WTC11 (cell line): ENCODE results near the gene EVC.

Experiments
- CDX4 ChIP-seq: fragments of 250-450 bp; sonication (Bioruptor Pico); IDR thresholded peaks from 2 replicates; pipeline ENCODE4 v1.9.0; 2021; ENCODE audit warnings: moderate library complexity, mild to moderate bottlenecking, inconsistent platforms, borderline replicate concordance
- CREM ChIP-seq: sonication (generic); formaldehyde crosslinking; IDR thresholded peaks from 2 replicates; pipeline ENCODE4 v1.8.1; 2022; ENCODE audit warnings: mild to moderate bottlenecking, missing genetic modification reagents, moderate library complexity
- NFE2L1 ChIP-seq: sonication (generic); formaldehyde crosslinking; IDR thresholded peaks from 2 replicates; pipeline ENCODE4 v1.8.1; 2023; ENCODE audit warnings: missing genetic modification reagents
- NR2C2 ChIP-seq: sonication (generic); formaldehyde crosslinking; IDR thresholded peaks from 2 replicates; pipeline ENCODE4 v1.8.0; 2022; ENCODE audit warnings: mild to moderate bottlenecking, missing genetic modification reagents
- NR3C1 ChIP-seq: sonication (generic); formaldehyde crosslinking; conservative IDR thresholded peaks from 2 replicates; pipeline ENCODE4 v1.8.1; 2023; ENCODE audit warnings: low read depth, mild to moderate bottlenecking, missing genetic modification reagents
- PREB ChIP-seq: sonication (generic); formaldehyde crosslinking; IDR thresholded peaks from 2 replicates; pipeline ENCODE4 v1.8.1; 2022; ENCODE audit warnings: mild to moderate bottlenecking, missing genetic modification reagents, moderate library complexity, borderline replicate concordance
- ZNF138 ChIP-seq: sonication (generic); formaldehyde crosslinking; conservative IDR thresholded peaks from 2 replicates; pipeline ENCODE4 v1.8.1; 2022; ENCODE audit warnings: mild to moderate bottlenecking, moderate library complexity, missing genetic modification reagents
- ZNF232 ChIP-seq: sonication (generic); formaldehyde crosslinking; IDR thresholded peaks from 2 replicates; pipeline ENCODE4 v1.8.0; 2022; ENCODE audit warnings: mild to moderate bottlenecking, missing genetic modification reagents
- TF ChIP-seq, protein P1 (sequence below): sonication (generic); formaldehyde crosslinking; IDR thresholded peaks from 2 replicates; pipeline ENCODE4 v1.8.0; 2022; ENCODE audit warnings: mild to moderate bottlenecking, missing genetic modification reagents
- TF ChIP-seq, protein P2 (sequence below): fragments of 200-600 bp; IDR thresholded peaks from 2 replicates; pipeline ENCODE4 v1.8.0; 2022; ENCODE audit warnings: antibody characterized with exemption
- TF ChIP-seq, protein P3 (sequence below): sonication (generic); formaldehyde crosslinking; IDR thresholded peaks from 2 replicates; pipeline ENCODE4 v1.8.1; 2022; ENCODE audit warnings: mild to moderate bottlenecking, moderate library complexity, missing genetic modification reagents
- TF ChIP-seq, protein P4 (sequence below): sonication (generic); formaldehyde crosslinking; IDR thresholded peaks from 2 replicates; pipeline ENCODE4 v1.8.1; 2022; ENCODE audit warnings: low read depth, missing genetic modification reagents, borderline replicate concordance

- TF ChIP-seq, protein P1, sequence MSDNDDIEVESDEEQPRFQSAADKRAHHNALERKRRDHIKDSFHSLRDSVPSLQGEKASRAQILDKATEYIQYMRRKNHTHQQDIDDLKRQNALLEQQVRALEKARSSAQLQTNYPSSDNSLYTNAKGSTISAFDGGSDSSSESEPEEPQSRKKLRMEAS: no peak
- TF ChIP-seq, protein P2, sequence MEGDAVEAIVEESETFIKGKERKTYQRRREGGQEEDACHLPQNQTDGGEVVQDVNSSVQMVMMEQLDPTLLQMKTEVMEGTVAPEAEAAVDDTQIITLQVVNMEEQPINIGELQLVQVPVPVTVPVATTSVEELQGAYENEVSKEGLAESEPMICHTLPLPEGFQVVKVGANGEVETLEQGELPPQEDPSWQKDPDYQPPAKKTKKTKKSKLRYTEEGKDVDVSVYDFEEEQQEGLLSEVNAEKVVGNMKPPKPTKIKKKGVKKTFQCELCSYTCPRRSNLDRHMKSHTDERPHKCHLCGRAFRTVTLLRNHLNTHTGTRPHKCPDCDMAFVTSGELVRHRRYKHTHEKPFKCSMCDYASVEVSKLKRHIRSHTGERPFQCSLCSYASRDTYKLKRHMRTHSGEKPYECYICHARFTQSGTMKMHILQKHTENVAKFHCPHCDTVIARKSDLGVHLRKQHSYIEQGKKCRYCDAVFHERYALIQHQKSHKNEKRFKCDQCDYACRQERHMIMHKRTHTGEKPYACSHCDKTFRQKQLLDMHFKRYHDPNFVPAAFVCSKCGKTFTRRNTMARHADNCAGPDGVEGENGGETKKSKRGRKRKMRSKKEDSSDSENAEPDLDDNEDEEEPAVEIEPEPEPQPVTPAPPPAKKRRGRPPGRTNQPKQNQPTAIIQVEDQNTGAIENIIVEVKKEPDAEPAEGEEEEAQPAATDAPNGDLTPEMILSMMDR: no peak
- no peak for TF ChIP-seq CDX4 (CRISPR knock-in tag)
- TF ChIP-seq, protein P3, sequence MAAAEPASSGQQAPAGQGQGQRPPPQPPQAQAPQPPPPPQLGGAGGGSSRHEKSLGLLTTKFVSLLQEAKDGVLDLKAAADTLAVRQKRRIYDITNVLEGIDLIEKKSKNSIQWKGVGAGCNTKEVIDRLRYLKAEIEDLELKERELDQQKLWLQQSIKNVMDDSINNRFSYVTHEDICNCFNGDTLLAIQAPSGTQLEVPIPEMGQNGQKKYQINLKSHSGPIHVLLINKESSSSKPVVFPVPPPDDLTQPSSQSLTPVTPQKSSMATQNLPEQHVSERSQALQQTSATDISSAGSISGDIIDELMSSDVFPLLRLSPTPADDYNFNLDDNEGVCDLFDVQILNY (CRISPR knock-in tag): no peak
- TF ChIP-seq ZNF232 (CRISPR knock-in tag): no peak
- no peak for TF ChIP-seq PREB (CRISPR knock-in tag)
- TF ChIP-seq NR2C2 (CRISPR knock-in tag): no peak
- TF ChIP-seq CREM: no peak
- no peak for TF ChIP-seq NR3C1
- TF ChIP-seq ZNF138 (CRISPR knock-in tag): no peak
- TF ChIP-seq, protein P4, sequence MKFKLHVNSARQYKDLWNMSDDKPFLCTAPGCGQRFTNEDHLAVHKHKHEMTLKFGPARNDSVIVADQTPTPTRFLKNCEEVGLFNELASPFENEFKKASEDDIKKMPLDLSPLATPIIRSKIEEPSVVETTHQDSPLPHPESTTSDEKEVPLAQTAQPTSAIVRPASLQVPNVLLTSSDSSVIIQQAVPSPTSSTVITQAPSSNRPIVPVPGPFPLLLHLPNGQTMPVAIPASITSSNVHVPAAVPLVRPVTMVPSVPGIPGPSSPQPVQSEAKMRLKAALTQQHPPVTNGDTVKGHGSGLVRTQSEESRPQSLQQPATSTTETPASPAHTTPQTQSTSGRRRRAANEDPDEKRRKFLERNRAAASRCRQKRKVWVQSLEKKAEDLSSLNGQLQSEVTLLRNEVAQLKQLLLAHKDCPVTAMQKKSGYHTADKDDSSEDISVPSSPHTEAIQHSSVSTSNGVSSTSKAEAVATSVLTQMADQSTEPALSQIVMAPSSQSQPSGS (CRISPR knock-in tag): no peak
- TF ChIP-seq NFE2L1 (CRISPR knock-in tag): no peak
Observed at GRCh38 chr4:5758741-5759140, 47.7 kb downstream of the EVC start.
